Skeletal muscle tissue (tissue), 4 donors: ENCODE results near the gene MAD1L1. TPM values are rescaled to one million over a fixed set of nuclear protein-coding genes. Genes with fewer than 3 reads are reported as not detected.

Source experiments
- H3K27ac ChIP-seq: one replicate; pipeline ENCODE4 v1.7.0; 2013; ENCODE audit warnings: mild to moderate bottlenecking, low read depth, low read length, inconsistent platforms
- H3K27me3 ChIP-seq, 3 donors: one replicate each; pipeline ENCODE4 v1.7.0; 2013; ENCODE audit warnings: low read length in 3 of 3; ENCODE audit not compliant: control insufficient read depth in 3 of 3, insufficient read depth in 3 of 3
- H3K36me3 ChIP-seq, 3 donors: one replicate each; pipeline ENCODE4 v1.7.0; 2013; ENCODE audit warnings: low read length in 3 of 3; ENCODE audit not compliant: control insufficient read depth in 3 of 3, insufficient read depth in 3 of 3
- H3K4me1 ChIP-seq, 3 donors: one replicate each; pipeline ENCODE4 v1.7.0; 2013; ENCODE audit warnings: low read length in 3 of 3, mild to moderate bottlenecking in 3 of 3; ENCODE audit not compliant: control insufficient read depth in 3 of 3, insufficient read depth in 3 of 3
- H3K4me3 ChIP-seq, 3 donors: one replicate each; pipeline ENCODE4 v1.7.0; 2013; ENCODE audit warnings: low read length in 3 of 3
- H3K9ac ChIP-seq, 3 donors: one replicate each; pipeline ENCODE4 v1.7.0; 2013; ENCODE audit warnings: low read length in 3 of 3, mild to moderate bottlenecking in 3 of 3, moderate library complexity in 2 of 3, low read depth in 1 of 3
- H3K9me3 ChIP-seq, 3 donors: one replicate each; pipeline ENCODE4 v1.7.0; 2013; ENCODE audit warnings: low read length in 3 of 3; ENCODE audit not compliant: control insufficient read depth in 3 of 3
- total RNA-seq: library from RNA; depleted of rRNA; stranded (reverse); fragments of >200 nt; gene quantifications from one replicate; pipeline ENCODE4 v1.2.3, GENCODE V29; 2014
- donor health status: Osteomylitis.

MAD1L1 gene
- total RNA-seq, 1 donor from 2014 or later = 42.3 TPM

DNA sequence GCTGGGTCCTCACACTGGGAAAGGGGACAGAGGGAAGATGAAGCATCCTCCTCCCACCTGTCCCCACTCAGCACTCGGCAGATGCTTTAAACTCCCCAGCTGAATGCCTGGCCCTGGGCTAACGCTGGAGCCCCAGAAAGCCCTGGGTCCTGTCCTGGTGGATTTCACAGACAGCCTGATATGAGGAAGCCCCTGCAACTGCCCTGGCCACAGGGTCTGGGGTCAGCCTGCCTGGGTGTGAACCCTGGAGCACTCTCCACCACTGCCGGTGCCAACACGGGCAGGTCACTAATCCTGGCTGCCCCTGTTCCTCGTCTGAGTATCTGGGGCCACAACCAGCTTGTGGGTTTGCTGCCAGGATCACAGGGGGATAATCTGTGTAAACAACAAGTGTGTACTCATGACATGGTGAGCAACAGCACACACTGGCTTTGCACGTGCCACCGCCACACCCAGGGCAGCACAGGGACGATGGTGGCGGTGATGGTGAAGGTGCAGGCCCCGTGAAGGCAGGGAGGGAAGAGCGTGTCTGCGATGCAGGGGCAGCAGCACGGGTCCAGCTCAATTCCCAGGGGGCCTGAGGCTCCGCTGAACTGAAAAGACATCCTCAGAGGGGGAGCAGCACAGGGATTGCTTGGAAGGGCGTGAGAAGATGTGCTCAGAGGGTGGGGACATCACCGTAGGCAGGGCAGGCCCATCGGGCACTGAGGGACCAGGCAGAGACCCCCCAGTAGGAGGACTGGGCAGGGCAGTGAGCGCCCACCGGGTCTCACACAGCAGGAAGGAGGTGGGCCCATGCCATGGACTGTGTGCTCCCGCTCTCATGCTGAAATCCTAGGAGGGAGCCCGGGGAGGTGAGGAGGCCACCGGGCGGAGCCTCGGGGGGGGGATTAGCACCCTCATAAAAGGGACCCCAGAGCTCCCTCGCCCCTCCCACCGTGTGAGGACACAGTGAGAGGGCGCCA, 238.7 kb downstream of the MAD1L1 start:
- Histone ChIP-seq H3K4me3 (no peak overlapping the region), H3K9ac (peak overlapping the region in 2 of 3 donors; percentile 2 to 54), H3K36me3 (no peaks in the 10 kb centered on the region), H3K4me1 (peaks cover 18 to 31% (median 28%) of the 10 kb centered on the region in 3 donors), H3K27ac (no peak overlapping the region), H3K9me3 (no peaks in the 10 kb centered on the region), H3K27me3 (no peaks in the 10 kb centered on the region)

DNA sequence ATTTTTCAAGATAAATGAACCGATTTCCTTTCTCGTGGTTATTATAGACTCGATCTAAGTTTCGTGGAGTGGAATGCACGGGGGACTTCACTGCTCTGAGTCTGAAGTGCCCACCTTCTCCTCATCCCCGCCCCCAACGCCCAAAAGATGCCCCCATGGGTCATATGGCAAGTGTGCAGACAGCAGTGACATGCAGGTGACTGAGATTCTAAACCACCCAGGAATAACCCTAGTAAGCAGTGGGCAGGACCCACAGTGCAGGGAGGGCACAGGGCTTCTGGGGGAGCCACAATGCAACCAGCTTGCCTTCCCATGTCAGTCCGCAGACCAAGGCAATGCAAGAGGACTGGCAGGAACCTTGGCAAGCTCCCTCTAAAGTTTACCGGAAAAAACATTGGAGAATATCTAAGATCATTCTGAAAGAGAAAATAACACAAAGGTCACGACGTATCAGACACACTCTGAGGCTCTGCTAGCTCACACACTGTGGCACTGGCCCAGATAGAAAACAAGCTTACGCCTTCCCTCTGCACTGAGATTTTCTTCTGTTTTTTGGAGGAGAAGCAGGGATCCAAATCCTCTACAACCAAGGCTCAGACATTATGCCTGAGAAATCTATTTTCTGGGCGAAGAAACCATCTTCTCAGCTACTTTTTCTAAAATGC, 239.6 kb downstream of the MAD1L1 start:
- Histone ChIP-seq H3K36me3 (no peaks in the 10 kb centered on the region), H3K9ac (peak overlapping the region in 1 of 3 donors; percentile 33), H3K4me3 (no peak overlapping the region), H3K4me1 (peaks cover 18 to 31% (median 28%) of the 10 kb centered on the region in 3 donors), H3K27ac (no peak overlapping the region), H3K9me3 (no peaks in the 10 kb centered on the region), H3K27me3 (no peaks in the 10 kb centered on the region)

DNA sequence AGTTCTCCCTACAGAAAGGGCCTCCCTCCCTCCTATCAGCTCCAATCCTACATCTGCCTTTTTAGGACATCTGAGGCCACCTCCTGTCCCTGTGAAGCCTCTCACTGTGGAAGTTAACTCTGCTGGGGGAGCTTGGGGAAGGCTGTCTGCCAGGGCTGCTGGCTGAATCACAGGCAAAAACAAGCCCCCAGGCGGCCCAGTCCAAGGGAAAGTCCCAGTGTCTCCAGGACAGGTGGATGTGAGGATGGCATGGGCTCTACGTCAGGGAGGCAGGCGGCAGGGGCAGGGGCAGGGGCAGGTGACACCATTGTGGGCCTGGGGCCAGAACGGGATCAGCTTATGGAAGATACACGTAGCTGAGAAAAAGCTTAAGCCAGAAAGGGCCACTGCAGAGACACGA, 240.2 kb downstream of the MAD1L1 start:
- H3K4me1 ChIP-seq = peaks cover 18 to 31% (median 28%) of the 10 kb centered on the region in 3 donors
- no peaks in the 10 kb centered on the region for H3K9me3 ChIP-seq
- H3K27me3 ChIP-seq = no peaks in the 10 kb centered on the region
- peak overlapping the region in 1 of 3 donors; percentile 33 for H3K9ac ChIP-seq
- no peaks in the 10 kb centered on the region for H3K36me3 ChIP-seq
- no peak overlapping the region for H3K27ac ChIP-seq
- no peak overlapping the region for H3K4me3 ChIP-seq

DNA sequence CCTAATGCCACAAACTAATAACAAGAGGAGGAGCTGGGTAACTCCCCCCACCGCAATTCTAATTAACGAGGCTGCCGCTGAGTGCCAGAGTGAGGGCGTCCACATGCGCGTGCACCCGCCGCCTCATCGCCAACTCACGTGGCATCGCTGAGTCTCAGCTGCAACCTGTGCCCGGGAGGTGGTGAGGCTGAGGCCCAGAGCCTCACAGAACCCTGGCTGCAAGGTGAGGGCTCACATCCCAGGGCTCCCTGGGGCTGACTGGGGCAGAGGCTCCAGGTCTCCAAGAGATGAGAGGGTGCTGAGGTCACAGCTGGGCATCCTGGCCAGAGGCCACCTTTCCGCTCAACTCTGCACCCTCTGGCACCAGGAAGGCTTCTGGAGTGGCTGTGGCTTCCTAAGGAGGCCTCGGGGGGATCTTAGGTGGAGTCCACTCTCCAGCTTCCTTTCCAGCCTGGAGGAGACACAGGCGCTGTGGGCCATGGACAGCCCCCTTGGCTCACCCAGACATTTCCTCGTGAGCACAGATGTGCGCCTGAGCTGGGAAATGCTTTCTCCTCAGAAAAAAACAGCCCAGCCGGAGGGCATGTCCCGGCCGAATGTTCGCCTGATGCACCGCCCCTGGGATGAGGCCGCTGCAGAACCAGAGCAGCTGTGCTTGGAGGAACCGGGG, 242.6 kb downstream of the MAD1L1 start:
- no peak overlapping the region for H3K9ac ChIP-seq
- no peak overlapping the region for H3K27ac ChIP-seq
- peaks cover 17 to 26% (median 23%) of the 10 kb centered on the region in 3 donors for H3K4me1 ChIP-seq
- H3K27me3 ChIP-seq = no peaks in the 10 kb centered on the region
- no peaks in the 10 kb centered on the region for H3K36me3 ChIP-seq
- H3K9me3 ChIP-seq = no peaks in the 10 kb centered on the region
- no peak overlapping the region for H3K4me3 ChIP-seq

DNA sequence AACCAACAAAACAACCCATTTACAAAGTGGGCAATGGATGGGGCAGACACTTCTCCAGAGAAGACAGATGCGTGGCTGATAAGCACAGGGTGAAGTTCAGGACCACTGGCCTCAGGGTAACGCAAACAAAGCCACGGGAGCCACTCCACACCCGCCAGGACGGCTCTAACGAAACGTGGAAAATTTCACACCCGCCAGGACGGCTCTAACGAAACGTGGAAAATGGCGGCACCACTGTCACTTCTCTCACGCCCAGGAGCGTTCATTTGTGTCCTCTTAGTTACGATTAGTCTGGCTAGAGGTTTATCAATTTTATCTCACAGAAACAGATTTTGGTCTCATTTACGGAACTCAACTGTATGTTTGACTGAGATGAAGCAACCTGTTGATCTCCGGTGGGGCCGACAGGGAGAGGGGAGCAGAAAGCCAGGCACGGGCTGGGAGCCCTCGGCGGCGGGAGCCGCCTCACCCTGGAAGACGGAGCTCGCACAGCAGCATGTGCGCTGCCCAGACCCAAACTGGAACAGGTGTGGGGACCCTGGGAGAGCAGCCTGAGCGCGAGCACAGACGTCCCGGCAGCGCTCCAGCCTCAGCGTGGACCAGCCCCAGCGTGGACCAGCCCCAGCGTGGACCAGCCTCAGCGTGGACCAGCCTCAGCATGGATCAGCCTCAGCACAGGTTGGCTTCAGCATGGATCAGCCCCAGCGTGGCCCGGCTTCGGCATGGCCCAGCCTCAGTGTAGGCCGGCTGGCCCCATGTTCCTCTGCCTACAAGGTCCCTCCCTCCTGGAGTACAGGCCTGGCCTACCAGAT, 243.5 kb downstream of the MAD1L1 start:
- Histone ChIP-seq H3K27me3 (no peaks in the 10 kb centered on the region), H3K9ac (no peak overlapping the region), H3K27ac (no peak overlapping the region), H3K9me3 (no peaks in the 10 kb centered on the region), H3K4me3 (no peak overlapping the region), H3K4me1 (peaks cover 9 to 17% (median 14%) of the 10 kb centered on the region in 3 donors), H3K36me3 (no peaks in the 10 kb centered on the region)

DNA sequence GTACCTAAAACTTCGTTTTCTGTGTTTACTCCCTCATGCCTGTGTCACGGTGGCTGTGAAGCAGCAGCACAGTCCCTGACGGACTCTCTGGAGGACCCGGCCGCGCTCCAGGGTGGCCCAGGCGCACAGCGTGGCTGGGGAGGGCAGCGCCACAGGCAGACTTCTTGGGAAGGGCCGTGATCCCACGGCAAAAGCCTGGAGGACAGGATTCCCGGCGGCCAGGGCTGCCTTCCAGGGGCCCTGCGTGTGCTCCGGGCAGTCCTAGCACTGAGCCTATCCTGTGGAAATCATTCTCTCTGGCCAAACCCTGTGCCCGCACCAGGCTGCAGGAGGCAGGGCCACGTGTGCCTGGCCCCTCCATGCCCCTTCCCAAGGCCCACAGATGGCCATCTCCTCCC, 244.2 kb downstream of the MAD1L1 start:
- Histone ChIP-seq H3K27me3 (no peaks in the 10 kb centered on the region), H3K9me3 (no peaks in the 10 kb centered on the region), H3K9ac (no peak overlapping the region), H3K27ac (no peak overlapping the region), H3K4me1 (peaks cover 2 to 11% (median 10%) of the 10 kb centered on the region in 3 donors), H3K4me3 (no peak overlapping the region), H3K36me3 (no peaks in the 10 kb centered on the region)

DNA sequence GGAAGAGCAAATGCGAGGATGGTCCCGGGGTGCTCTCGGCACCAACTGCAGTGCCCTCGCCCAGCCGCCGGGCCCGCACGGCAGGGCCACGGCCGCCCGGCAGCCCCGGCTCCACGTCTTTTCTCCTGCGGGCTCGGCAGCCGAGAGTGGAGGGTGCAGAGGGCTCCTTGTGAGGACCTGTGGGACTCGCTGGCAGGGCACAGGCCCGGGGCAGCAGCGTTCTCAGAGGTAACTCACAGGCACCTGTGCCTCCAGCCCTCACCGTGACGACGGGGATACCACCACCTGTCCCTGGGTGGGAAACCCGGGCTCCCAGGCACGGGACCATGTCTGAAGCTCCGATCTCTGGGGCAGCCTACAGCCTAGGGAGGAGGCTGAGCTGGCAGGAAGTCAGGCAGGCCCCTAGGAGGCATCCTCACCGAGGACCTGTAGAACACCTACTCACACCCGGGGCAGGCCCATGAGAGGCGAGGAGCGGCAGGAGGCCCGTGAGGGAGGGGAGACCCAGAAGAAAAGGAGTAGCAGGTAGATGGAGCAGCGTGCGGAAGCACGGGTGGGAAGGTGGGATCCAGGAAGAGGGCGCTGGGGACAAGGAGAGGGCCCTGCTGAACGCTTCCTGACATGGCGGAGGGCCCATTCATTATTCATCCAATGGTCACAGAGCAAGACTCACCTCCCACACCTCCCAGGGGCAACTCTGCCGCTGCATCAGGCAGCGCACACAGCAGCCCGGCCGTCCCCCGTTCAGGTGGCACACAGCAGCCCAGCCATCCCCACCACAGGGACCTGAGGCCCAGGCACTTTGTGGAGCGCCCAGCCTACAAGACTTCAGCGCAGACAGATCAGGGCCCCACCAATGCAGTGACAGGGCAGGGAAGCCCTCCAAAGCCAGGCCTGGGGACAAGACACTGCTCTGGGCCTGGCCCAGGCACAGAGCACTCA, 244.9 kb downstream of the MAD1L1 start:
- H3K9me3 ChIP-seq = no peaks in the 10 kb centered on the region
- H3K4me1 ChIP-seq = peaks cover 2 to 7% (median 4%) of the 10 kb centered on the region in 3 donors
- no peaks in the 10 kb centered on the region for H3K27me3 ChIP-seq
- no peak overlapping the region for H3K27ac ChIP-seq
- H3K9ac ChIP-seq = no peak overlapping the region
- H3K4me3 ChIP-seq = no peak overlapping the region
- no peaks in the 10 kb centered on the region for H3K36me3 ChIP-seq

DNA sequence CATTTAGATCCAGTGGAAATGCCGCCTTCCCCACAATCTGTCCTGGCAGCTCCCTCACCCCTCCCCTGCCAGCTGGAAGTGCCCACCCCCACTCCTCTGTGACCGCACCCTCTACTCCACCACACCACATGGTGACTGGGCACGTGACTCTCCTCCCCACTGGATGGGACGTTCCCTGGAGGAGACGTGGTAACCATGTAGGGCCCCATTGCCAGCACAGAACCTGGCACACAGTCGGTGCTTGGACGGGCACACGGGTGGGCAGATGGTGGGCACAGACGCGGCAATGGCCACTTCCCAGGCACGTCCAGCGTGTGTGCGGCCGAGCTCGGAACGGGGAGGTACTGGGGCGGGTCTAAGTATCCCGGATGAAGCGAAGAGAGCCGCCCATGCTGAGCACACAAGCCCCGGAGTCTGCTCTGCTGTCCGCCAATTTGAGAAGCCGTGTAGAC, 245.6 kb downstream of the MAD1L1 start:
- no peaks in the 10 kb centered on the region for H3K4me1 ChIP-seq
- H3K27me3 ChIP-seq = no peaks in the 10 kb centered on the region

More for the DNA sequence above, 245.6 kb downstream of the MAD1L1 start:
- Histone ChIP-seq H3K36me3 (no peaks in the 10 kb centered on the region), H3K27ac (no peak overlapping the region), H3K9me3 (no peaks in the 10 kb centered on the region), H3K9ac (no peak overlapping the region), H3K4me3 (no peak overlapping the region)
